GM23248 (cell line): ENCODE data around the gene ZSWIM6.

Experiments
- EZH2 ChIP-seq: fragments of 200-600 bp; sonication (generic); IDR thresholded peaks from 2 replicates; pipeline ENCODE4 v1.6.1; 2018; ENCODE audit warnings: antibody characterized with exemption, mild to moderate bottlenecking; ENCODE audit not compliant: insufficient read depth, poor library complexity, severe bottlenecking
- EZH2phosphoT487 ChIP-seq: fragments of 200-600 bp; sonication (generic); IDR thresholded peaks from 2 replicates; pipeline ENCODE4 v1.6.1; 2018; ENCODE audit warnings: antibody characterized with exemption, moderate library complexity, mild to moderate bottlenecking, low read depth; ENCODE audit not compliant: insufficient read depth

- TF ChIP-seq EZH2 (no peak), EZH2phosphoT487 (no peak)
Measured at GRCh38 chr5:61441742-61442141, 109.7 kb downstream of the ZSWIM6 start.
